Left renal cortex interstitium (tissue), 4 donors: Measurements from ENCODE around the gene SHH. TPM values are rescaled to one million over a fixed set of nuclear protein-coding genes. Genes with fewer than 3 reads are reported as not detected.
"Not testable (repeated sequence)": the region's sequence is repeated elsewhere in the genome, so short reads cannot be mapped to it uniquely, and the experiment has no call there.

Experiments used
- DNase-seq, 4 donors: peaks; one replicate each; pipeline ENCODE4 v3.0.0-alpha.2; 2013; ENCODE audit warnings: low read depth in 4 of 4, low spot score in 2 of 4, missing footprints in 1 of 4
- polyA plus RNA-seq, 4 donors: library from polyadenylated mRNA; unstranded; fragments of 120-200 nt; gene quantifications; one replicate each; pipeline ENCODE4 v1.2.1, GENCODE V29; 2013; ENCODE audit not compliant: insufficient read length in 4 of 4

The SHH gene
- polyA plus RNA-seq, 4 donors: 2.2 to 3.2 (median 2.6) TPM

DNA sequence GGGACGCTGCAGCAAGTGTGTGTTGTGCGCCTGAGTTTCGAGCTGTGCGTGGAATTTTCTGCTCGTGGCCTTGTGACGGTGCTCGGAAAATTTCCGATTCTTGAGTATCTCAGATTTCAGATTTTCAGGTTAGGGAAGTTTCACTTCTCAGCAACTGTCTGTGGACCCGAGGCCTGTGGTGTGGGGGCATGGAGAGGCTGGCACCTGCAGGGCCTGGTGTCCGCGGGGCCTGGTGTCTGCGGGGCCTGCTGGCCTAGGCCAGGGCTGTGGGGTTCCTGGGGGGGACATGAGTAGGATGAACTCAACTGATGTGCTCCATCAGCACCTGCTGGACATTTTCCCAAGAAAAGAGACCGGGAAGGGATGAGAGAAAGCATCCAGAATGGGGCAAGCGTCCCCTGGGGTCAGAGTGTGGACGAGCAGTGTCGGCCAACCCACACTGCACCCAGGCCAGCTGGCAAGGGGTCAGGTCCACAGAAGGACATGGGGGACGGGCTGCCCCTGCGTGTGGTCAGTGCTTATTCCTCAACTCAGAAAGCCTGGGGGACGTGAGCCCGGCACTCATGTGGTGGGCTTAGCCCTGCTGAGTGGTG is 31.3 kb upstream of the SHH start:
- no peak for DNase-seq

DNA sequence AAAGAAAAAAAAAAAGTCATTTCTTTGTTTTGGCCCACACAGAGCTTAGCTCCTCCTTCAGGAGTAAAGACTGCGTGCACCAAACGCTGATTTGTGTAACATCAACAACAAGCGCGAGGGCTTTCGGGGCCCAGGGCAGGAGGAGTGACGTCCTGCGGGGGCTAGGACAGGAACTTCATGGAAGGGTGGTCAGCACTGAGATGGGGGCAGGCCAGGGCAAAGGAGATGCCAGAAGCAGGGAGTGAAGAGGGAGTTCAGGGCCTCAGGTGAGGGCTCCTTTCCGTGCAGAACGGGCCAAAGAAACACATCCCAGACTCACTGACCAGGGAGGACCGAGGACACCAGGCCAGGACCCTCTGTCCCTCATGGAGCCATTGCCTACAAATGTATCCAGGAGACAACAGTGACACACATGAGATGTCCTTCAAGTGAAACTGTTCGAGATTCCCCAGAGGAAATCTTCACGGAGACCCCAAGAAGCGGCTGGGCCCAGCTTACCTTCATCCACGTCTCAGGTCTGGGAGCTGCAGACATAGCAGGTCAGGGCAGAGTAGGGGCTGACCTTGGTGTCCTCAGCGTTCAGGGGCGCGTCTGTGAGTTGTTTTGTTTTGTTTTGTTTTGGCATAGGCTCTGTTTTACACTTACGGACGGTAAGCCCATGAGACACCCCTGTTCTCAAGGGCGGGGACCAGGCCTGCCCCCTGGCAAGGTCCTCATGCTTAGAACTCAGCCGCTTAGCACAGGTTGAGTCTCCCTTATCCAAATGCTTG is 30.4 kb upstream of the SHH start:
- peak in 1 of 4 donors; percentile 31 for DNase-seq

DNA sequence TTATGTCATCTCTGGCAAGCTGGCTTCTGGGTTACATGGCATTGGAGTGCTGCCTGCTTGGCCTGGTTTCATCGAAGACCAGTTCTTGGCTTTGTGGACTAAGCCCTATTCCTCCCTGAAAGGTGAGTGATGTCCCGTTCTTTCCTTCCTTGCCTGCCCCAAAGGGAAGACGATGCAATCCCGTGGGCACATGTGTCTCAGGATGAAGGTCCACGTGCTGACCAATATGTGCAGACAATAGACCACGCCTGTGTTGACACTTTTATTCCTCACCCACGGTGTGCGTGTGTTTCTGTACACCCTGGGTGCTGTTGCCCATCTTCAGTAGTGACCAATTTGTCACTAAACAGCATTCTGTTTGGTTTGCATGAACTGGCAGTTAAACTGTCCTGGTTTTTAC is 28.6 kb upstream of the SHH start:
- no peak for DNase-seq

DNA sequence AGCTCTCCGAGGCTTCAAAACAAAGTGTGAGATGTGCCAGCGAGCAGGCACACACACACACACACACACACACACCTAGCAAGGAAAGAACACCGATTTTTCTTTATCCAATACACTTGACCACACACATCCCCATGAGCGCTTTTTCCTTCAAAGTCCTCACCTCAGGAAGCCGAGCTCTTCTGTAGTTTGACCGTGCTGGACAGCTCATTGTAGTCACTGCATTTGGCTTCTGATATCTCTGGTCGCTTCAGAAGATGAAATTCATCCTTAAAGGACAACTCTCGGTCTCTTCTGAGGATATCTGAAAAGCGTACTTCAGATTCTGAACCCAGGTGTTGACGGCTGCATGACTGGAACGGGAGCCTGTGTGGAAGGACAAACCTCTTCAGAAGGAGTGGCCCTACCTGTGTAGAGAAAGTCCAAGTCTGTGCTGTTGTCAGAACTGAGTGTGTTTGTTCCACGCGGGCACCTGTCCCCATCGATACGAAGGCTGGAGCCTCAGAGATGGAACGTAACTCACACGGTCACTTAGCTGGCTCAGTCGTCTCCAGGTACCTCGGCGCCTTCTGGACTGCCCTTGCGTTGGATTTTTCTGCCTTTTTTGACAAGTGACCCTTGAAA is 28.1 kb upstream of the SHH start:
- no peak for DNase-seq

DNA sequence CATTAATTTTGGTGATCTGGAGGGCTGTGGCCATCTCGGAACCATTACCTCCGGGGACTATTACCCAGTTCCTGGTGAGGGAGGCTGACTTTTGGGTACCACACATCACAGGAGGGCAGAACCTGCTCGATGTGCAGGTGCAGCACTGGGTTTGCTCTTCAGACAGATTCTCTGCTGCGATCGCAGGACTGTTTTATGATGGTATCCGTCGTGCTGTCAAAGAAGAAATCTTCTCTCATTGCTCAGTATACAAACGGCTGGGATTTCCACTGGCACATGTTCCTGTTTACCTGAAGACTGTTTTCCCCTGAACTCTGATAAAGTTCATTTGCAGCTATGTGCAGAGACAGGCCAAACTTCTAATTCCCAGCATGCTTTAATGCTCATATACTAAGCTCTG is 27.2 kb upstream of the SHH start:
- DNase-seq: no peak

DNA sequence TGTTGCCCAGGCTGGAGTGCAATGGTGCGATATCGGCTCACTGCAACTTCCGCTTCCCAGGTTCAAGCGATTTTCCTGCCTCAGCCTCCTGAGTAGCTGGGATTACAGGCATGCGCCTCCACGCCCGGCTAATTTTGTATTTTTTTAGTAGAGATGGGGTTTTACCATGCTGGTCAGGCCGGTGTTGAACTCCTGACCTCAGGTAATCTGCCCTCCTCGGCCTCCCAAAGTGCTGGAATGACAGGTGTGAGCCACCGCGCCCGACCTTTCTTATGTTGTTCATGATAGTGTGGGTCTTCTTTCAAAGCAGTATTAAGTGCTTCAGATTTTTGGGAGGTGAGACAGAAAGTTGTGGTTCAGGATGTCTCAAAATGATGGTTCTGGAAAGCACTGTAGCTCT is 26.0 kb upstream of the SHH start:
- DNase-seq: not testable (repeated sequence)

DNA sequence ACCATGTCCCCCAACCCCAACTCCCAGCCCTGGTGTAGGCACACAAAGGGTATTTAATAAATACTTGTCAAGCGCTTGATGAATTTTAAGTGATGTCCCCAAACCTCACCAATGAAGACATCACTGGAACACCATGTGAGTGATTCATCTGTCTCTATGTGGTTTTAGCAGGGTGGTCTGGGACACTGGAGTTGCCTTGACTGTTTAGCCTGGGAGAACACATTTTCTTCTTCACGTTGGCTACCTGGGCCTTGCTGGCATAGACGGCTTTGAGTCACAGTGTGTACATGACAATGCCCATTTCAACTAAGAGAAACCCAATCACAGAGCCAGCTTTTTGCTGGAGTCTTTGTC is 24.8 kb upstream of the SHH start:
- no peak for DNase-seq

DNA sequence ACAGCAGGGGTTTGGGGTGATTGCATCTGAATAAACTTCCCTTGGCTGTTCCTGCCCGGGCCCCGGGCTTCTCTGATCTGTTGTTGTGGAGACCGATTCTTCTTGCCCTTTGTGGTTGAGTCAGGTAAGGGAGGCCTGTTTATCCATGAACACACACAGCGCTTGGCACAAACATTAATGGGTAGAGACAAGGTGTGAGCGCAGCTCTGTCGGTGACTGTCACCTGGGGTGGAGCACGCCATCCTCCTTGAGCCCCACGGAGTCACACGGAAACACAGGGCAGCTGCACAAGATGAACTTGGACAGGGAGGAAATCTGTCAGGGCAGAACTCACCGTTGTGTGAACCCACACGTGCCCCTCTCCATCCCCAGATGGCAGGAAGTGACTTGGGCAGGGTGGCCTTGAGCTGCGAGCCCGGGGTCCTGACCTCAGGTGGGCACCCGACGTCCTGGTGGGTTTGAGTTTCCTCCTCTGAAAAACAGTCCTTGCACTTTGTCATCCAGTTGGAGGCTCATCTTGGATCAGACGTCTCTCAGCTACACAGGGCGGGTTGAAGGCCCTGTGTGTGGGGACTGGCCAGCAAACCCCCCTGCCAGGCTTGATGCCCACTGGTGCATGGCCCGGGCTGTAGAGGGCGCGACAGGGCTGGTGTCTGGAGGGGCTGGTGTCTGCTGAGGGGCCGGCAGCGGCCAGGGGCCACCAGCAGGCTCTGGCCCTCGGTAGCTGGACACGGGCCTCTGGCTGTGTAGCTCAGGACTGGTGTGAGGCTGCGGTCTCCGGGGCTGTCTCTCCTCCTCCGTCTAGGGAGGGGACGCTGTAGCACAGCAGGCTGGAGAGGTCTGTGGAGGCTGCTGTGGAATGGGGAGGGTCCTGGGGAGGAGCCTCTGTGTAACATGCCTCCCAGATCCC is 24.2 kb upstream of the SHH start:
- no peak for DNase-seq

DNA sequence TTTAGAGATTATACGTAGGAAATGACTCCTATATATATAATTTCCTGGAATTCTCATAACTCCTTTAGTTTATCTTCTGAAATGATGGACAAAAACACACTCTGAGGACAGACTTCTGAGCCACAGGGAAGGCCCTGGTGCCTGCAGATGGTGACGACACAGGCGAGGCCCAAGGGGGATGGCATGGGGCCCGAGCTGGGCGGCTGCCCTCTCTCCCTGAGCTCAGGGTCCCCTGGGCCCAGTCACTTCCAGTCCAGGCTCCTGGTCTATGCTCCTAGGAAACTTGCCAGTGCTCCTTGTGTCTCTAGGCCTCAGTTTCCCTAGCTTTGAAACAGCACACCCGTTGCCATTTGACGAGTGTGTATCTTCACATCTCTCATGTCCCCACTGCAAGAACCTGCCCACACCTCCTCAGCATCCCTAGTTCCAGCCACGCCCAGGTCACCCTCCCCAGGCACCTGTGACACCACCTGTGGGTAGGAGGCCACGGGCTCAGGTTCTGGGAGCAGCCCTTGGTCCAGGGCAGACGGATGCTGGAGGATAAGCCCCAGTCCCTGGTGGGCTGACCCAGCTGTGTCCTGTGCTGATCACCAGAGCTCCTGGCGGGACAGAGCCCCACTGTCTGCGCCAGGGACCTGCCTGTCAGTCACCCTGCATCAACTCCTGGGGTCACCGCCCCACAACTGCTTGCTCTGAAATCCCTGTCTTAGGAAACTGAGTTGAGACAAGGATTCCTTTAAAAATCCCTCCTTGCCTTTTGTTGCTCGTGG is 23.4 kb upstream of the SHH start:
- DNase-seq: no peak

DNA sequence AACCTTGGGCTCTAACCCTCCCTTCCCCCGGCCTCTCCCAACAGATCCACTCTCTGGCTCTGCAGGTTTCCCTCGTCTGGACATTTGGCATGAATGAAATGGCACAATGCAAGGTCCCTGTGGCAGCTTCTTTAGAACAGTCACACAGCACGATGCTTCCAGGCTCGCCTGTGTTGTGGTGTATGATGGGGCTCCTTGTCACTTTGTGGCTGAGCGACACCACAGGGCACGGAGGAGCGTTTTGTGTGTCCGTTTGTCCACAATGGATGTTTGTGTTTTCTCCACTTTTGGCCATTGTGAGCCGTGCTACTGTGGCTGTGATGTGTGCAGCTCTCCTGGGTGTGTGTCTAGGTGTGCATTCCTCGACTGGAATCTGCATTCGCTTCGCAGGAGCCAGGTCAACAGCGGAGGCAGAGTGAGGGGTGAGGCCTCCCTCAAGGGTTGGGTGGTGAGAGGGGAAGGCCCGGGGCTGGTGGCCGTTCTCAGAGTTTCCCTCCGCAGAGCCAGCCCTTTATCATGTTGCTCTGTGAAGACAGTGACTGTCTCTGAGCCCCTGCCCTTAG is 22.3 kb upstream of the SHH start:
- no peak for DNase-seq

DNA sequence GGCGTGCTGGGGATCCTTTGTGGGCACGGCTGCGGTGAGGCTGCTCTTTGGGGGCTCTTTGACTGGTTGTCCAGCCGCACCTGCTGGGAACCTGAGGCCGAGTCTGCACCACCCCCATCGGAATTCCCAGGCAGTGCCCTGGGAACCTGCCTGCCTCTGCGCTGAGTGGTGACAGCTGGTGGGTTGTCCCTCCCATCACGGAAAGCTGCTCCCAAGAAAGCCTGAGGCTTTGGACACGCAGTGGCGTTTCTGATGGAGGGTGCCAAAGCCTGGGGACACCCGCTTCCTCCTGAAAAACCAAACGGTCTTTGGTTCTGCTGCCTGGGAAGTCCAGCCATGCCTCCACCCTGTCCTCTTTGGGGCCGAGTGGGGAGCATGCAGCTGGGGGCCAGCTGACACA is 21.4 kb upstream of the SHH start:
- DNase-seq: no peak

DNA sequence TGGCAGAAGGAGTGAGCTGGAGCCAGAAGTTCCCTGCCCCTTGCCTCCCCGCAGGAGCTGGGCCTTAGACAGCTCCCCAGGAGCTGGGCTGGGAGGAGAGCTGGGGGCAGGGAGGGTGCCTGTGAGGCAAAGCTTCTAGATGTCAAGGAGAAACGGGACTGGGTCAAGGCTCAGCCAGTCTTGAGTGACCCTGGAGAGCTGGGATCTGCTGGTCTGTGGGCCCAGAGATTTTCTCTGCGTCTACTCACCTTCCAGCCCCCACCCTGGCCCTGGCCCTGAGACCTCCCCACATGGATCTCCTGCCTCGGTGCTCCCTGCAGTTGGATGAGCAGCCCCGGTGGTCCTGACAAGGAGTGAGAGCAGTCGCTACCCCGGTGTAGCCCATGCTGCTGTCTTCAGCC is 20.3 kb upstream of the SHH start:
- no peak for DNase-seq

DNA sequence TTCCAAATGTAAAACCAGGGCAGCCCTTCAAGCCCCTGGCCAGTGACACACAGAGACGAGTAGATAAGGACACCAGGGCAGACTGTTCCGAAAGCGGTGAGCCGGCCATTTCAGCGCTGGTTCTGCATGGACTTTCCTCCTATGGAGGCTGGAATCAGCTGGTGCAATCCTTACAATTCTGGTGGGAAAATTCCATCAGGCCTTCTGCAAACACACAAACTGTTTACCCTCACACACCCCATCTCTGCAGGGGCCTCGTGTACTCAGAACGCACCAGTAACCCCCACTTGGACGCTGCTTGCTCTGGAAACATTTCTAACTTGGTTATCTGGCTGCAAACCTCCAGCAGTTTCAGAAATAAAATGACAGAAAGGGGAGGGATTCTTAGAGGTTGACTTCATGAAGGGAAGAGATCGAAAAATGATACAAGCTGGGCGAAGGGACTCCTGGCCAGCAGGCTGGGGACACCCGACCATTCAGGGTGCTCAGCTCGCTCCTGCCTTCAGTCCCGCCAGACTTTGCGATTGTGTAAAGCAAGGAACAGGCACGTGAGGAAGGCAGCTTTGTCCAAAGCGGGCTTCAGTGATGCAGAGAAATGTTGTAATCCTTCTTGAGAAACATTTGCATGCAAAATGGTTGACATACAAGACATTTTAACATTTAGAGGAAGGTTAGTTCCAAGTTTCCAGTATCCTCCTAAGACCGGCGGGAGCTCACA is 19.7 kb upstream of the SHH start:
- DNase-seq: no peak

DNA sequence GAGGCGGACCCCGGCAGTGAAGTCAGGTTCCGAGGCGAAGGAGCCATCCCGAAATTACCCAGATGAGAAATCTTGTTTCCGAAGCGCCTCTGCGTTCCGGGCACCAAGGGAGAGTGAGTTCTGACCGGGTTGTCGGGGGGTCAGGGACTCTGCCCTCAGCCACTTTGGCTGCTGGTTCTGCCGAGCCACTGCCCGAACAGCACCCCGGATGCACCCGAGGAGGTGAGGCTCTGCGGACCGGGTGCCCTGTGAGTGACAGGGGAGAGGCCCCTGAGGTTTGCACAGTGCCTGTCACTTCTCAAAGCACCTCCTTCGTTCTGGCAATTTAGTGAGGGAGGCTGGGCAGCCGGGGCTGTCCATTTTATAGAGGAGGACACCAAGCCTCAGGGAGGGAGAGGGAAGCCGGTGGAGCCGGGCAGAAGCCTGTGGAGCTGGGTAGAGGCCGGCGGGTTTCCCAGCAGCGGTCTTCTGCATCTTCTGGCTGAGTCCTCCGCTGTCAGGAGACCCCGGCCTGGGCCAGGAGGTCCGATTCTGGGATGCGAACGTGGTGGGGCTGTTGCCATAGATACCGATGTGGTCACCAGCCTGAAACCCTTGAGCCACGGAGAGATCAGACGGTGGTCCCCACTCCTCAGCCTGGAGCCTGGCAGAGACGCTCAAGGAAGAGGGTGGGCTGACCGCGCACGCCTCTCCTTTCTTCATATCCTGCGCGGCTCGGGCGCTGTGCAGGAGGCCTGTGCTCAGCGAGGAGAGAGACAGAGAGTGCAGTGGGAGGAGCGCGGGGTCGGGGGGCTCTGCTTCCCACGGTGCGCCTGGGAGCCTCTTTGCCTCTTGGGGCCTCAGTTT is 18.9 kb upstream of the SHH start:
- DNase-seq: no peak

DNA sequence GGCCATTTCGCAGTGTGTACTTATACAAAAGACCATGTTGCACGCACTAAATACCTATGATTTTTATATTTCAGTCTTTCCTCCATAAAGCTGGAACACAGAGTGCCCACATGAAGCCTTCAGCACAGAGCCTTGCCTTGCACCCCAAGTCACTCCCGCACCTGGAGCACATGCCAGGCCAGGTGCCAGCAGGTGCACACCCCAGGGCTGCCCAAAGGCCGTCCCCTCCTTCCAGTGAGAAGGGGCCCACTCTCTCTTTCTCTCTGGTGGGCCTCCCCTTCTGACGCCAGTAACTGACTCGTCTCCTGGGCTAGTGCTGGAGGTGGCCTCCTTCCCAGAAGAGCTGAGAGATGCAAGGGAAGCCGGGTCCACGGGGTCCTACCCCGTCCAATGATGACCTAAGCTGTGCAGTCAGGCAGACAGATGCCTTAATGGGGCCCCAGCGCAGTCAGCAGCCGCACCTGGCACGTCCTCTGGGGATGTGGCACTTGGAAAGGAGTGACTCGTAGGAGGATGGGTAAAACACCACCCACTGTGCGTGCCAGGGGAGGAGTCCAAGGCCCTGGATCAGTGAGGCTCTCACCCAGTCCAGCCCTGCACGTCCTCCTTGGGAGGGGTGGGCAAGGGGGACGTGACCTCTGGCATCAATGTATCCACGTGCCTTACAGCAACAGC is 17.7 kb upstream of the SHH start:
- no peak for DNase-seq

DNA sequence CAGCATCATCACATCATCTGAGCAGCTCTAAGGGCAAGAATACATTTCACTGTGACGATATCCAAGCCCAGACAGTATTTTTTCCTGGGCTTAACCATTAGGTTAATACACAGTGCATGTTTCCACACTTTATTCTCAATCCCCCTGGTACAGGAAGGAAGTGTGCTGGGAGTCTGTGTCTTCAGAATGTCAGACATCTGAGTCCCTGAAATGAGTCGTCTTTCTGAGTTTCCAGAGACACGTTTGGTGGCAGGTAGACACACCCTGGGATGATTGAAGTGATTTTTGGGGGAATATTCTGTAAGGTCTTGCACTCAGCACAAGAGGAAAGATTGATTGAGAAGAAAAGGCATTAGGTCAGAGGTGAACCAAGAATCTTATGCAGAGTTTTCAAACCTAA is 13.1 kb upstream of the SHH start:
- no peak for DNase-seq

DNA sequence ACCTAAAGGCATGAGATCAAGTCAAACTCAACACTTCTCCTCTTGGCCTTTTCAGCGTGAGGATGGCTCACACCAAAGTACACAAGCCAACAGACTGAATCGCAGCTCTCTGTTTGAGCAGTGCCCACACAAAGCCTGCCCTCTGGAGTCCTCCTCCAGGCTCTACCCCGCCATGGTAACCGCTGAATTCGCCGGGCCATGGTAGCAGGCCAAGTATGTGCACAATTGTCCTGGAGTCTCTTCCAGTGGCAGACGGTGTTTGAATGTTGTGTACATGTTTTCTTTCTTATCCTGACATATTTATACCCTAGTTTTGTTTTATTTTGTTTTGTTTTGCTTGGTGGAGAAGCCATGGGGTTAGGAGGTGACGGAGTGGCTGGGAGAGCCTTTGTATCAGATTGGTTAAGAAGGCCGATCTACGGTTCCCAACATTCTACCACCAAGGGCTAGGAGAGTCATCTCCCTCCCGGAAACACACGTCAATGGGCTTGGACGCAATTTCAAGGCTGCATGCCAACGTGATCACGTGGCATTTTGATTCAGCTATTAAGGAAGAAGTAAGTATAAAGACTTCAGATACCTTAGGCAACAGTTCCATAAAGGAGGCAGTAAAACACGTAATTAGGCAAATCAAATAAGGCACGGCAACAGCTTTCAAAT is 12.1 kb upstream of the SHH start:
- DNase-seq: no peak

DNA sequence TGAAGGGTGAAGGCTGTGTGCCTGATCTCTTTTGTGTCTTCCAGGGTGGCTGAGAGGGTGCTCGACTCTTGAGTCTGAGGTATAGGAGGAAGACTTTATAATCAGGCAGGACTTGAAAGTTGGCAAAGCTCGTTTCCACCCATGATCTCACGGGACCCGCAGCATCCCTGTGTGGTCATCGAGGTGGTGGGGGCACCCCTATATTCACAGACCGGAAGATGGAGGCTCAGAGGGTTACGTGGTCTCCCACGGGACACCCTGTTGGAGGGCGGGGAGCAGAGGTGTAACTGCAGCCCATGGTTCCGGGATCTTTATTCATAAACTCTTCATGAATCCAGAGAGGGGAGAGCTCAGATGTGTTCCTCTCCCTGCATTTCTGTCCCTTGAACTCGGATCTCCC is 9.6 kb upstream of the SHH start:
- DNase-seq: no peak
